SK-N-SH (cell line): Measurements from ENCODE around the gene RNF138. TPM values are rescaled to one million over a fixed set of nuclear protein-coding genes. Genes with fewer than 3 reads are reported as not detected.
A peak's percentile ranks its signal among the peaks of the same experiment; 100 is the strongest.
"Not testable (repeated sequence)": the region's sequence is repeated elsewhere in the genome, so short reads cannot be mapped to it uniquely, and the experiment has no call there.

Experiments
- CTCF ChIA-PET: fragments of 300-600, 350-600 bp; formaldehyde crosslinking; extraction: SDS; loops from one replicate; lab custom pipeline; 2021; lab: Yijun Ruan, JAX
- POLR2A ChIA-PET: fragments of 350-600 bp; sonication (Branson Sonifier 250); formaldehyde crosslinking; extraction: SDS; loops from one replicate; lab custom pipeline; 2020; ENCODE audit warnings: antibody characterized with exemption, inconsistent platforms; lab: Yijun Ruan, JAX
- DNase-seq: peaks from one replicate; pipeline ENCODE4 v3.0.0; 2012
- H2AFZ ChIP-seq: fragments of 200-600 bp; sonication (generic); 2 replicates; pipeline ENCODE4 v1.8.1; 2016; ENCODE audit warnings: antibody characterized with exemption, mild to moderate bottlenecking, low read depth
- H3F3A ChIP-seq: fragments of 200-600 bp; sonication (generic); replicated peaks from 2 replicates; pipeline ENCODE3; 2016; ENCODE audit warnings: antibody characterized with exemption, mild to moderate bottlenecking; ENCODE audit not compliant: insufficient read depth
- H3K27ac ChIP-seq, 2 experiments: fragments of 200-500 bp in 1 of 2; fragments of 200-600 bp in 1 of 2; sonication (Bioruptor generic) in 1 of 2; sonication (generic), shearing (Covaris generic) in 1 of 2; 2 replicates each; pipeline versions ENCODE4 v1.5.1 to v1.6.1; 2014 to 2016; ENCODE audit warnings: low read depth in 2 of 2, inconsistent platforms in 1 of 2, low read length in 1 of 2, mild to moderate bottlenecking in 1 of 2, mixed read lengths in 1 of 2
- H3K27me3 ChIP-seq: fragments of 200-600 bp; sonication (generic), shearing (Covaris generic); 2 replicates; pipeline ENCODE4 v1.6.1; 2016; ENCODE audit warnings: mixed run types; ENCODE audit not compliant: insufficient read depth
- H3K36me3 ChIP-seq, 2 experiments: fragments of 200-500 bp in 1 of 2; fragments of 200-600 bp in 1 of 2; sonication (Bioruptor generic) in 1 of 2; sonication (generic) in 1 of 2; replicated peaks in 1 of 2; 2 replicates each; pipeline versions ENCODE3 to v1.5.1; 2014 to 2016; ENCODE audit warnings: low read length in 1 of 2, mild to moderate bottlenecking in 1 of 2; ENCODE audit not compliant: insufficient read depth in 2 of 2, control insufficient read depth in 1 of 2
- H3K4me1 ChIP-seq, 2 experiments: fragments of 200-500 bp in 1 of 2; fragments of 200-600 bp in 1 of 2; sonication (Bioruptor generic) in 1 of 2; sonication (generic), shearing (Covaris generic) in 1 of 2; 2 replicates each; pipeline versions ENCODE4 v1.5.1 to v1.6.1; 2014 to 2016; ENCODE audit warnings: low read depth in 1 of 2, low read length in 1 of 2, mixed run types in 1 of 2; ENCODE audit not compliant: insufficient read depth in 2 of 2, control insufficient read depth in 1 of 2
- H3K4me2 ChIP-seq: fragments of 200-600 bp; sonication (generic), shearing (Covaris generic); 2 replicates; pipeline ENCODE4 v1.6.1; 2017; ENCODE audit warnings: mixed run types
- H3K4me3 ChIP-seq, 2 experiments: fragments of 200-500 bp in 1 of 2; fragments of 200-600 bp in 1 of 2; sonication (Bioruptor generic) in 1 of 2; sonication (generic), shearing (Covaris generic) in 1 of 2; 2 replicates each; pipeline versions ENCODE4 v1.5.1 to v1.8.1; 2014 to 2016; ENCODE audit warnings: low read depth in 2 of 2, inconsistent platforms in 1 of 2, low read length in 1 of 2, mild to moderate bottlenecking in 1 of 2, mixed read lengths in 1 of 2, moderate library complexity in 1 of 2
- H3K79me2 ChIP-seq: fragments of 200-600 bp; sonication (generic); 2 replicates; pipeline ENCODE4 v1.8.1; 2017; ENCODE audit warnings: mild to moderate bottlenecking; ENCODE audit not compliant: insufficient read depth
- H3K9ac ChIP-seq: fragments of 200-600 bp; sonication (generic); 2 replicates; pipeline ENCODE4 v1.6.1; 2017; ENCODE audit warnings: mixed run types
- H3K9me2 ChIP-seq: fragments of 200-600 bp; sonication (generic); 2 replicates; pipeline ENCODE4 v1.6.1; 2017; ENCODE audit warnings: mixed run types
- H3K9me3 ChIP-seq: fragments of 200-600 bp; sonication (generic); 2 replicates; pipeline ENCODE4 v1.6.1; 2017; ENCODE audit warnings: mixed run types, mild to moderate bottlenecking, moderate library complexity
- H4K20me1 ChIP-seq: fragments of 200-600 bp; sonication (generic); 2 replicates; pipeline ENCODE4 v1.6.1; 2017; ENCODE audit warnings: mild to moderate bottlenecking, mixed run types; ENCODE audit not compliant: insufficient read depth
- CHD2 ChIP-seq: fragments of 150-350 bp; IDR thresholded peaks from 2 replicates; pipeline ENCODE4 v1.6.1; 2018; ENCODE audit warnings: low read length; ENCODE audit not compliant: partially characterized antibody
- CTCF ChIP-seq: fragments of 200-600 bp; sonication (generic); IDR thresholded peaks from 2 replicates; pipeline ENCODE4 v1.6.1; 2017; ENCODE audit warnings: antibody characterized with exemption, mild to moderate bottlenecking, moderate library complexity
- ELF1 ChIP-seq: IDR thresholded peaks from 2 replicates; pipeline ENCODE4 v1.4.0; 2012
- EP300 ChIP-seq, 2 experiments: IDR thresholded peaks; 2 replicates each; pipeline versions ENCODE4 v1.4.0 to v1.6.1; 2012; ENCODE audit warnings: borderline replicate concordance in 1 of 2, low read depth in 1 of 2, low read length in 1 of 2
- FOXJ3 ChIP-seq: sonication (generic); formaldehyde crosslinking; IDR thresholded peaks from 2 replicates; pipeline ENCODE4 v1.5.1; 2020; ENCODE audit warnings: mild to moderate bottlenecking, missing genetic modification reagents
- MXI1 ChIP-seq: IDR thresholded peaks from 2 replicates; pipeline ENCODE4 v1.6.1; 2012; ENCODE audit warnings: mild to moderate bottlenecking, low read depth, low read length, improper control_type of control experiment
- RAD21 ChIP-seq: IDR thresholded peaks from 2 replicates; pipeline ENCODE4 v1.6.1; 2012; ENCODE audit warnings: mild to moderate bottlenecking, low read length
- SMC3 ChIP-seq: IDR thresholded peaks from 2 replicates; pipeline ENCODE4 v1.6.1; 2012; ENCODE audit warnings: low read depth, low read length, improper control_type of control experiment
- TEAD4 ChIP-seq: IDR thresholded peaks from 2 replicates; pipeline ENCODE4 v1.4.0; 2012; ENCODE audit warnings: mild to moderate bottlenecking, borderline replicate concordance; ENCODE audit not compliant: insufficient read depth
- USF2 ChIP-seq: fragments of 150-350 bp; IDR thresholded peaks from 2 replicates; pipeline ENCODE4 v1.6.1; 2017; ENCODE audit warnings: antibody characterized with exemption, low read length, low read depth, borderline replicate concordance
- WGBS: methylation state at CpG from one replicate; pipeline ENCODE4 v1.1.6; 2017; ENCODE audit warnings: low lambda C conversion rate; 5-methylcytosine and 5-hydroxymethylcytosine counted together
- polyA plus RNA-seq, 3 experiments: library from polyadenylated mRNA; depleted of rRNA; stranded (reverse); fragments of >200 nt; gene quantifications; 2 replicates each; pipeline ENCODE4 v1.2.3, GENCODE V29; 2012

The RNF138 gene
- polyA plus RNA-seq, 1 of the 3 experiments (the other 2 are of a cell fraction): 22.3 TPM

- H3K27ac ChIP-seq: no peak overlapping the region
- peak overlapping the region in 1 of 2 experiments; percentile 45; a peak in 1 of 4 replicates for H3K4me3 ChIP-seq
- H2AFZ ChIP-seq: peak overlapping the region; percentile 83; the same call in 1 of the 2 replicates
- no peaks in the 10 kb centered on the region for H3K36me3 ChIP-seq
- H3K4me2 ChIP-seq: 0 out of 2 replicates have a peak overlapping the region, but pooled peaks have one; percentile 24
- no peaks in the 10 kb centered on the region for H3K9me3 ChIP-seq
- no peak overlapping the region for H3K9ac ChIP-seq
- peak; percentile 76 for DNase-seq
- TF ChIP-seq SMC3 (peak; percentile 94), FOXJ3 (CRISPR knock-in tag) (no peak), USF2 (no peak), EP300 (IDR thresholded peaks at IDR 0.05; ENCODE audit: borderline replicate concordance in 1 of 2, low read depth in 1 of 2, low read length in 1 of 2) (no peak), RAD21 (peak; percentile 99), CHD2 (peak; percentile 26), TEAD4 (no peak), CTCF (peak; percentile 84), MXI1 (no peak), ELF1 (no peak)
- no peaks in the 10 kb centered on the region for H3F3A ChIP-seq
- no peaks in the 10 kb centered on the region for H4K20me1 ChIP-seq
- H3K9me2 ChIP-seq: no peaks in the 10 kb centered on the region
- H3K27me3 ChIP-seq: no peaks in the 10 kb centered on the region
- no peaks in the 10 kb centered on the region for H3K79me2 ChIP-seq
- ChIA-PET CTCF (interaction anchor here (0.6 to 11.8 kb wide), 63 partner anchors 9 to 560 kb away, joined by 3 to 182 read pairs (median 5); partner anchors contain the start of gene GAREM1), POLR2A (no interaction called here)
- H3K4me1 ChIP-seq: no peaks in the 10 kb centered on the region; a peak in 1 of 4 replicates
- WGBS: 30% methylated on average over 22 of the region's 22 CpGs
Measured at GRCh38 chr18:32158108-32158624, 66.5 kb downstream of the RNF138 start.

GRCh38 chr18:32158631-32159030 lies 67.0 kb downstream of the RNF138 start:
- H3K4me2 ChIP-seq: not testable (repeated sequence)
- 79% methylated on average over 6 of the region's 9 CpGs for WGBS

More at GRCh38 chr18:32158631-32159030, 67.0 kb downstream of the RNF138 start:
- DNase-seq, H3K9me2 ChIP-seq, H3K27ac ChIP-seq, H3K4me1 ChIP-seq, H3K36me3 ChIP-seq, H4K20me1 ChIP-seq, POLR2A ChIA-PET, H3F3A ChIP-seq, H3K79me2 ChIP-seq, H2AFZ ChIP-seq, H3K27me3 ChIP-seq, H3K9ac ChIP-seq, H3K9me3 ChIP-seq: not testable (repeated sequence)
- H3K4me3 ChIP-seq: 0 out of 4 replicates have a peak overlapping the region, but pooled peaks of 1 of the 2 experiments have one; percentile 45
- CTCF ChIA-PET: interaction anchor here (0.6 to 11.8 kb wide), 38 partner anchors 9 to 556 kb away, joined by 3 to 182 read pairs (median 5); partner anchors contain the start of gene GAREM1
